GM12873 (cell line): Measurements from ENCODE around the gene FOLR3.

ENCODE experiments used
- TF ChIP-seq, protein P1 (sequence below): IDR thresholded peaks from 2 replicates; pipeline ENCODE4 v1.5.1; 2012; ENCODE audit warnings: low read depth, mild to moderate bottlenecking, moderate library complexity, low read length, control low read depth; ENCODE audit not compliant: insufficient read depth; ENCODE audit errors: missing control alignments

FOLR3 gene

DNA sequence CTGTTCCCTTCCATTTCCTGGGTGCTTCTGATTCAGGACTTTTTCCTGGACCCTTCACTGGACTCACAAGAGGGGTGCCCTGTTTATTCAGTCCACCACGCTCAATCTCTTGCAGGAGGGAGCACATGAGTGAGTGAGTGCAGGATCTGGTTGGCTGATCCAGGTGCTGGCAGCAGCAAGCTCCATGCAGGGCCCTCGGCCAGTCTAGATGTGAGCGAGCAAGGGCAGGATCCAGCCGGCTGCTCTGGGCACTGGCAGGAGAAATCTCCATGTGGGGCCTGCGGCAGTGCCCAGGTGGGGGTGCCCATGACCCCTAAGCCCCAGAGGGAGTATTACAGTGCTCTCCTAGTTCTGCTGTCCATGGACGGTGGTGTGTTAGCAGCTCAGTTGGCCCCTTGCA lies 11.5 kb upstream of the FOLR3 start:
- TF ChIP-seq, protein P1, sequence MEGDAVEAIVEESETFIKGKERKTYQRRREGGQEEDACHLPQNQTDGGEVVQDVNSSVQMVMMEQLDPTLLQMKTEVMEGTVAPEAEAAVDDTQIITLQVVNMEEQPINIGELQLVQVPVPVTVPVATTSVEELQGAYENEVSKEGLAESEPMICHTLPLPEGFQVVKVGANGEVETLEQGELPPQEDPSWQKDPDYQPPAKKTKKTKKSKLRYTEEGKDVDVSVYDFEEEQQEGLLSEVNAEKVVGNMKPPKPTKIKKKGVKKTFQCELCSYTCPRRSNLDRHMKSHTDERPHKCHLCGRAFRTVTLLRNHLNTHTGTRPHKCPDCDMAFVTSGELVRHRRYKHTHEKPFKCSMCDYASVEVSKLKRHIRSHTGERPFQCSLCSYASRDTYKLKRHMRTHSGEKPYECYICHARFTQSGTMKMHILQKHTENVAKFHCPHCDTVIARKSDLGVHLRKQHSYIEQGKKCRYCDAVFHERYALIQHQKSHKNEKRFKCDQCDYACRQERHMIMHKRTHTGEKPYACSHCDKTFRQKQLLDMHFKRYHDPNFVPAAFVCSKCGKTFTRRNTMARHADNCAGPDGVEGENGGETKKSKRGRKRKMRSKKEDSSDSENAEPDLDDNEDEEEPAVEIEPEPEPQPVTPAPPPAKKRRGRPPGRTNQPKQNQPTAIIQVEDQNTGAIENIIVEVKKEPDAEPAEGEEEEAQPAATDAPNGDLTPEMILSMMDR, result no peak

DNA sequence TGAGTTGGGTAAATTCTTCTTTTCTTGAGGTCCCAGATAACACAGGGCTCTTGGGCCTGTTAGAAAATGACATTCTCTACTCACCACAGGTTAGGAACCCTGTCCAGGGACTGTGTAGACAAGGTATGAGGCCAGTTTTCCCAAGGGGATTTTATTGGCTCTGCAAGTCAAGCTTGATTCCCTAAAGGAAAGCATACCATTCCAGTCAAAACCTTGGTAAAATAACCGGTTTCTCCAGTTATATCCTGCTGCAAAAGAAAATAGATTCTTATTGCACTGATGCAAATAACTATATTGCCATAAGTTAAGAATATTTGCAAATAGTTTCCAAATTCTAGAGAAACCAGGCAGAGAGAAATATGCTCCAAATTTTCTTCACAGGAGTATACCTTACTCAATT lies 9.6 kb upstream of the FOLR3 start:
- TF ChIP-seq, protein P1, result no peak

DNA sequence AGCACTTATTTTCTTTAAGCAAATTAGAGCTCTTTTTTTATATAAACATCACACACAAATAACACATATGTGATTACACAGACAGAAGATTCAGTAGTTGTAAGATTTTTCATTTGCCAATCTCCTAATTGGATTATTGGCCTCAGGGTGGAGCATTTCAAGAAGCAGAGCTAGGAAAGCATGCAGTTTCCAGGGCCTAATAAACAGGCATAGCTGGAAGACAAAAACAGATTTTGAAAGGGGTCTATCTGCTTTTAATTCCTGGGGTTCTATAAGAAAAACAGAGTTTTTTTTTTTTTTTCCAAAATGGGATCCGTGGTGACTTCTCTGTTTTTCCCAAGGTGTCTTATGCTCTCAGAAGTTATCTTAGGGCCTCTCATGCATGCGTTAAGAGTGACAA lies 7.6 kb upstream of the FOLR3 start:
- TF ChIP-seq, protein P1, result no peak

DNA sequence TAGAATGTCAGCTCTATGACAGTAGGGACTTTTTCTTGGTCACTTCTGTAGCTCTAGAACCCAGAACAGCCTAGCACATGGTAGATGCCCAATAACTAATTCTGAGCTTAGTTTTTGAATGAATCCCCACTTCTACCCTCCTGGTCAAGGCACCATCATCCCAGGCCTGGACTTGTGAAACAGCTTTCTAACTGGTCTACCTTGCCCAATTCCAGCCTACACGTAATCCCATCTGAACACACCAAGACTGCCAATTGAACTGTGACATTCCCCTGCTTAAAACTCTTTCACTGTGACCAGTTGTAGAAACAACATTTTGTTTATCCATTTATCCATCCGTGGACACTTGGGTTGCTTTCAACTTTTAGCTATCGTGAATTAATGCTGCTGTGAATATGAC lies 6.1 kb upstream of the FOLR3 start:
- TF ChIP-seq, protein P1, result no peak

DNA sequence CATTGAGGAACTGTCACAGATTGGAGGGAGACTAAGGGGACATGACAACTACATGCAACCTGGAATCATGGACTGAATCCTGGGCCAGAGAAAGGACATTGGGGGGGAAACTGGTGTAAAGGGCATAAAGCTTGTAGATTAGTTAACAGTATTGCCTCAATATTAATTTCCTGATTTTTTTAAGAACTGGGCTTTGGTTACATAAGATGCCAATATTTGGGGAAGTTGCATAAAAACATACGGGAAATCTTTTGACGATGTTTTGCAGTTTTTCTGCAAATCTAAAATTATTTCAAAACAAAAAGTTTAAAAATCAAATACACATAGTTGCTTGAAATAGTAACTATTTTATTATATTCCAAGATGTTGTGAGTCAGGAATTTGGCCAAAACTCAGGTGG lies 2.9 kb upstream of the FOLR3 start:
- TF ChIP-seq, protein P1, result no peak

DNA sequence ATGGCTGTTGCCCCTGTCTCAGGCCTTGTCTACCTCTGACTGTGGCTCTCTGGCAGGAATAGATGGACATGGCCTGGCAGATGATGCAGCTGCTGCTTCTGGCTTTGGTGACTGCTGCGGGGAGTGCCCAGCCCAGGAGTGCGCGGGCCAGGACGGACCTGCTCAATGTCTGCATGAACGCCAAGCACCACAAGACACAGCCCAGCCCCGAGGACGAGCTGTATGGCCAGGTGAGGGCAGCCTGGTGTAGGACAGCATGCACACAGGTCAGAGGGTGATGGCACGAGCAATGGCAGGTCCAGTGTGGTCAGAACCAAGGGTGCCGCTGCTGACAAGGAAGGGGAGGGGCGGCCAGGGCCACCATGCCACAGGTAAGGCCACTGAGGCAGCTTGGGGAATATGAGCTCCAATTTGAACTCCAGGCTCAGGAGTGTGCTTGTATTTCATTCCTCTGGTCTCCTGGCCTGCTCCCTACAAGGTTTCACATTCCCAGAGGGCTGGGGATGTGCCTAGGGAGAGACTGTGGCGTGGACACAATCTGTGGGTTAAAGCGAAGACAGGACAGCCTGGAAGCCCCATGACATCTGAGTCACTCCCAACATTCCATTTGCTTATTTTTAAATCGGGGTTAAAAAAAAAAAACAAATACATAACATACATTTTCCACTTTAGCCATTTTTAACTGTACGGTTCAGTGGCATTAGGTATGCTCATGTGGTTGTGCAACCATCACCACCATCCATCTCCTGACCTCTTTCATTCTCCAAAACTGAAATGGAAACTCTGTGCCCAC lies 562 bp downstream of the FOLR3 start:
- TF ChIP-seq, protein P1, result no peak

DNA sequence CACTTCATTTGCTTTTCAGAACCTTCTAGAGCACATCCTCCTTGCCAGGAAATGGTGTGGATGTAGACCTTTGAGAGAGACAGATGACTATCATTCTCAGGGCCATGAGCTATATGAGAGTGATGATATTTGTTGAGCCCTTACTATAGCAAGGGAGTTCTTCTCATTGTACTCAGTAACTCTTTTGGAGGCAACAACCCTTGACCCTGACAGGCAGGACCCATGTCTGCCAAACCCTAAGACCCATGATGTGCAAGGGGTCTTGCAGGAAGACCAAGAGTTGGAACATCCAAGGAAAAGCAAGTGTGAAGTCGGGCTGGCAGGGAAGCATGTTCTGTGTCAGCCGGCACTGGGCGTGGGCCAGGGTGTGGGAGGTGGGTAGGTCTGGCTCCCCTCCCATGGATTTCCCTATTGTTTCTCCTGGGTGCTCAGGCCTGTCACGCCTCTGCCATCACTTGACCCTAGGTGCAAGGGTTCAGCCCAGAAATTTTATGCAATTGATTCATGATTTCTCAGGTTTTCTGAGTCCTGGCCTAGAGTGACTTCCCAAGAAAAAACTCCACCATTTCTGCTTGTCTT lies 1.2 kb downstream of the FOLR3 start:
- TF ChIP-seq, protein P1, result no peak
